ENCODE measurements around the gene KCND3.

DNA sequence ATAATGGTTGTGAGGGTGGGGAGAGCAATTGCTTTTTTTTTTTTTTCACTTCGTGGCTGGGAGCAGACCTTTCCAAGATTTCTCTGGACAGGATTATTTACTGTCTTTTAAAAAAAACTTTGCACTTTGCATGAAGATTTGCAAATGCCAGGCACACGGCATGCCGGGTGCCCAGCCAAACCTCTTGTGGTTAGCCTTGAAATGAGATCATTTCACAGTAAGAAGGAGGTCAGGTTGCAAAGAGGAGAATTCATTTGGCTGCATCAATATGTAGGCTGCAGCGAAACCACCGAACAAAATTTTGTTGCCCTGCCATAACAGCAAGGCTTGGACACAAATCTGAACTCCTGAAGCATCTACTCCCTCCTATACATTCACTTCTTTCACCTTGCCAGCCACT, 36.5 kb upstream of the KCND3 start:
- TF ChIP-seq, protein P1, sequence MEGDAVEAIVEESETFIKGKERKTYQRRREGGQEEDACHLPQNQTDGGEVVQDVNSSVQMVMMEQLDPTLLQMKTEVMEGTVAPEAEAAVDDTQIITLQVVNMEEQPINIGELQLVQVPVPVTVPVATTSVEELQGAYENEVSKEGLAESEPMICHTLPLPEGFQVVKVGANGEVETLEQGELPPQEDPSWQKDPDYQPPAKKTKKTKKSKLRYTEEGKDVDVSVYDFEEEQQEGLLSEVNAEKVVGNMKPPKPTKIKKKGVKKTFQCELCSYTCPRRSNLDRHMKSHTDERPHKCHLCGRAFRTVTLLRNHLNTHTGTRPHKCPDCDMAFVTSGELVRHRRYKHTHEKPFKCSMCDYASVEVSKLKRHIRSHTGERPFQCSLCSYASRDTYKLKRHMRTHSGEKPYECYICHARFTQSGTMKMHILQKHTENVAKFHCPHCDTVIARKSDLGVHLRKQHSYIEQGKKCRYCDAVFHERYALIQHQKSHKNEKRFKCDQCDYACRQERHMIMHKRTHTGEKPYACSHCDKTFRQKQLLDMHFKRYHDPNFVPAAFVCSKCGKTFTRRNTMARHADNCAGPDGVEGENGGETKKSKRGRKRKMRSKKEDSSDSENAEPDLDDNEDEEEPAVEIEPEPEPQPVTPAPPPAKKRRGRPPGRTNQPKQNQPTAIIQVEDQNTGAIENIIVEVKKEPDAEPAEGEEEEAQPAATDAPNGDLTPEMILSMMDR (IDR thresholded peaks at IDR 0.05; ENCODE audit: low read depth, low read length) = no peak
- no peak for TF ChIP-seq EZH2phosphoT487 (IDR thresholded peaks at IDR 0.05; ENCODE audit: low read depth)
